GM12878 (cell line): ENCODE measurements around the gene ASMTL. TPM values are rescaled to one million over a fixed set of nuclear protein-coding genes. Genes with fewer than 3 reads are reported as not detected.

ENCODE experiments used
- ATAC-seq: fragments of 200-7000 bp; cut with Tn5 transposase; 3 replicates; pipeline ENCODE4 v1.9.1; 2020; ENCODE audit warnings: mild to moderate bottlenecking, moderate library complexity
- BruUV-seq: library from RNA; stranded (reverse); fragments of 400-500 nt; replicated peaks from 2 replicates; lab custom pipeline; 2021; lab: Mats Ljungman, UMichigan
- CTCF ChIA-PET: fragments of 300-600 bp; sonication (Branson Sonifier 250); formaldehyde crosslinking; extraction: SDS; loops from one replicate; lab custom pipeline; 2021; ENCODE audit warnings: inconsistent platforms; lab: Yijun Ruan, JAX
- POLR2A ChIA-PET: fragments of 350-600 bp; formaldehyde crosslinking; extraction: SDS; loops from one replicate; lab custom pipeline; 2021; ENCODE audit warnings: inconsistent platforms; lab: Charles Lee
- RAD21 ChIA-PET: fragments of 300-600 bp; sonication (Branson Sonifier 250); formaldehyde crosslinking; loops from one replicate; lab custom pipeline; 2023; ENCODE audit warnings: antibody characterized with exemption; ENCODE audit not compliant: unreplicated experiment; lab: Charles Lee
- SMC1A ChIA-PET: fragments of 300-600 bp; sonication (Branson Sonifier 250); formaldehyde crosslinking; loops from one replicate; lab custom pipeline; 2023; ENCODE audit not compliant: unreplicated experiment, uncharacterized antibody; lab: Charles Lee
- DNase-seq: peaks from one replicate; pipeline ENCODE4 v3.0.0-alpha.2; 2011; ENCODE audit warnings: low read depth, low spot score
- FAIRE-seq: peaks from 3 replicates; lab custom pipeline; 2011; peaks lifted over from hg19 to GRCh38; lab: Jason Lieb, UNC
- H2AFZ ChIP-seq: 2 replicates; pipeline ENCODE4 v1.6.0; 2011; ENCODE audit warnings: low read depth, low read length, control low read depth; ENCODE audit not compliant: control insufficient read depth
- H3K27ac ChIP-seq: 2 replicates; pipeline ENCODE4 v1.5.1; 2011; ENCODE audit warnings: control low read depth; ENCODE audit not compliant: control insufficient read depth, insufficient read depth
- H3K27me3 ChIP-seq, 2 experiments: replicated peaks in 1 of 2; 2 replicates each; pipeline versions ENCODE4 v1.6.0 to v1.6.1; 2011; ENCODE audit warnings: low read length in 1 of 2; ENCODE audit not compliant: control insufficient read depth in 2 of 2, insufficient read depth in 2 of 2
- H3K36me3 ChIP-seq, 2 experiments: 2 replicates each; pipeline ENCODE4 v1.5.1; 2011; ENCODE audit warnings: low read length in 1 of 2; ENCODE audit not compliant: control insufficient read depth in 2 of 2, insufficient read depth in 2 of 2
- H3K4me1 ChIP-seq: 2 replicates; pipeline ENCODE4 v1.6.1; 2011; ENCODE audit warnings: mild to moderate bottlenecking, low read length, moderate library complexity, mixed read lengths; ENCODE audit not compliant: control insufficient read depth, insufficient read depth
- H3K4me2 ChIP-seq: 2 replicates; pipeline ENCODE4 v1.6.0; 2011; ENCODE audit warnings: control low read depth; ENCODE audit not compliant: control insufficient read depth, insufficient read depth
- H3K4me3 ChIP-seq: fragments of 200-600 bp; sonication (generic); 2 replicates; pipeline ENCODE4 v1.5.1; 2016
- H3K79me2 ChIP-seq: 2 replicates; pipeline ENCODE4 v1.6.0; 2011; ENCODE audit warnings: low read length; ENCODE audit not compliant: control insufficient read depth, insufficient read depth
- H3K9ac ChIP-seq: 2 replicates; pipeline ENCODE4 v1.8.0; 2011; ENCODE audit warnings: low read length, control low read depth, mixed read lengths; ENCODE audit not compliant: control insufficient read depth, insufficient read depth
- H3K9me3 ChIP-seq: replicated peaks from 3 replicates; pipeline ENCODE4 v1.5.1; 2011; ENCODE audit warnings: mild to moderate bottlenecking, low read length; ENCODE audit not compliant: control insufficient read depth, insufficient read depth
- H4K20me1 ChIP-seq: 2 replicates; pipeline ENCODE4 v1.6.0; 2011; ENCODE audit not compliant: control insufficient read depth, insufficient read depth
- BHLHE40 ChIP-seq, 2 experiments: fragments of 450-650 bp in 1 of 2; IDR thresholded peaks; 2 replicates each; pipeline ENCODE4 v1.6.1; 2011 to 2017; ENCODE audit warnings: low read depth in 2 of 2, borderline replicate concordance in 1 of 2, improper control_type of control experiment in 1 of 2, low read length in 1 of 2, mild to moderate bottlenecking in 1 of 2
- HDGF ChIP-seq: fragments of 450-650 bp; IDR thresholded peaks from 2 replicates; pipeline ENCODE4 v1.6.1; 2016; ENCODE audit warnings: antibody characterized with exemption
- IRF4 ChIP-seq: IDR thresholded peaks from 2 replicates; pipeline ENCODE4 v1.6.1; 2011; ENCODE audit warnings: low read depth, low read length
- JUNB ChIP-seq: IDR thresholded peaks from 2 replicates; pipeline ENCODE4 v1.6.1; 2016; ENCODE audit warnings: antibody characterized with exemption, mild to moderate bottlenecking
- KAT2A ChIP-seq: conservative IDR thresholded peaks from 2 replicates; pipeline ENCODE4 v1.6.1; 2011; ENCODE audit warnings: low read depth, low read length; ENCODE audit not compliant: control insufficient read depth
- NBN ChIP-seq: fragments of 450-650 bp; IDR thresholded peaks from 2 replicates; pipeline ENCODE4 v1.6.1; 2016
- NR2C1 ChIP-seq: fragments of 450-650 bp; IDR thresholded peaks from 2 replicates; pipeline ENCODE4 v1.6.1; 2017; ENCODE audit warnings: antibody characterized with exemption, mild to moderate bottlenecking, moderate library complexity
- RELA ChIP-seq: fragments of 450-650 bp; IDR thresholded peaks from 2 replicates; pipeline ENCODE4 v1.8.0; 2014; ENCODE audit warnings: borderline replicate concordance; ENCODE audit not compliant: partially characterized antibody
- SMC3 ChIP-seq: IDR thresholded peaks from 2 replicates; pipeline ENCODE4 v1.6.1; 2011; ENCODE audit warnings: low read length, improper control_type of control experiment, borderline replicate concordance
- SREBF2 ChIP-seq: IDR thresholded peaks from 2 replicates; pipeline ENCODE4 v1.6.1; 2012; ENCODE audit warnings: mild to moderate bottlenecking, low read length
- ZNF217 ChIP-seq: fragments of 450-650 bp; IDR thresholded peaks from 2 replicates; pipeline ENCODE4 v1.6.1; 2017; ENCODE audit warnings: antibody characterized with exemption, mild to moderate bottlenecking
- ZZZ3 ChIP-seq: IDR thresholded peaks from 2 replicates; pipeline ENCODE4 v1.6.1; 2011; ENCODE audit warnings: low read depth; ENCODE audit not compliant: control insufficient read depth, insufficient read length
- WGBS: methylation state at CpG from one replicate; pipeline ENCODE4 v1.1.6; 2016; ENCODE audit warnings: low lambda C conversion rate; ENCODE audit not compliant: insufficient replicate concordance, insufficient coverage; ENCODE audit errors: missing lambda C conversion rate; 5-methylcytosine and 5-hydroxymethylcytosine counted together
- in situ Hi-C: fragments of 300-500 bp; cut with MboI; formaldehyde crosslinking; loops from 9 replicates; pipeline ENCODE4 v1.14.3; 2018; ENCODE audit warnings: mixed read lengths
- intact Hi-C: fragments of 100-400 bp; cut with micrococcal nuclease; formaldehyde crosslinking; loops from one replicate; pipeline ENCODE4 v1.14.2; 2022; ENCODE audit not compliant: unreplicated experiment
- polyA plus RNA-seq, 11 experiments: library from polyadenylated mRNA; depleted of rRNA in 4 of 11; unstranded in 6 of 11; stranded (reverse) in 5 of 11; fragments of >200 nt; fragmentation: Nextera tagmentation in 4 of 11; fragmentation: Illumina TruSeq in 1 of 11; extraction: Ambion mirVana in 4 of 11; extraction: Trizol in 1 of 11; gene quantifications; 1 replicate in 1 of 11; 2 replicates in 10 of 11; pipeline versions ENCODE4 v1.2.1 to v1.2.3, GENCODE V29; 2011 to 2016; ENCODE audit warnings: inconsistent platforms in 2 of 11, missing spikeins in 2 of 11, low read depth in 1 of 11
- total RNA-seq, 4 experiments: library from RNA; depleted of rRNA in 3 of 4; stranded (reverse); fragments of >200 nt in 3 of 4; fragmentation: Illumina TruSeq in 1 of 4; extraction: Trizol in 1 of 4; gene quantifications; 2 replicates each; pipeline versions ENCODE4 v1.2.1 to v1.2.3, GENCODE V29; 2013 to 2021
- TF ChIP-seq, protein P1 (sequence below): fragments of 450-650 bp; IDR thresholded peaks from 2 replicates; pipeline ENCODE4 v1.6.1; 2017; ENCODE audit warnings: borderline replicate concordance

ASMTL gene
- total and polyA plus RNA-seq, 10 of the 15 experiments (the other 5 are each of a cell fraction or from before 2014, with no cell fraction given), result 1.6 to 51.9 (median 32.1) TPM

DNA sequence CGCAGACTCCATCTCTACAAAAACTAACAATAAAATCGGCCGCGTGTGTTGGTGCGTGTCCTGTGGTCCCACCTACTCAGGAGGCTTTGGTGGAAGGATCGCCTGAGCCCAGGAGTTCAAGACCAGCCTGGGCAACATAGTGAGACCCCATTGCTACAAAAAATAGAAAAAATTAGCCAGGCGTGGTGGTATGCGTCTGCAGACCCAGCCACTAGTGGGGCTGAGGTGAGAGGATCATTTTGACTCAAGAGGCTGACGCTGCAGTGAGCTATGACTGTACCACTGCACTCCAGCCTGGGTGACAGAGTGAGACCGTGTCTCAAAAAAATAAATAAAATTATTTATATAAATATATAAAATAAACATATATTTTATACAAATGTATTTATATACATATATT, 22.3 kb downstream of the ASMTL start:
- H4K20me1 ChIP-seq, result no peaks in the 10 kb centered on the region
- peak; percentile 15; the same call in 2 of the 3 replicates for ATAC-seq
- H3K4me3 ChIP-seq, result no peak overlapping the region

GRCh38 chrX:1427756-1428155, 25.0 kb downstream of the ASMTL start:
- TF ChIP-seq NR2C1 (no peak), ZNF217 (no peak), NBN (no peak), BHLHE40 (IDR thresholded peaks at IDR 0.05; ENCODE audit: borderline replicate concordance in 1 of 2, low read depth in 2 of 2, low read length in 1 of 2) (no peak)
- no peak for DNase-seq
- no peak overlapping the region for H3K27ac ChIP-seq
- CTCF ChIA-PET, result no interaction called here
- H3K9me3 ChIP-seq, result peaks cover 11% of the 10 kb centered on the region; the same call in 2 of the 3 replicates
- RAD21 ChIA-PET, result no interaction called here
- H3K4me1 ChIP-seq, result no peaks in the 10 kb centered on the region
- H4K20me1 ChIP-seq, result no peaks in the 10 kb centered on the region
- no peak for ATAC-seq
- no peak overlapping the region for H2AFZ ChIP-seq
- H3K36me3 ChIP-seq, result peaks cover 18 to 20% of the 10 kb centered on the region in 2 experiments
- intact Hi-C loops, result no loop called here
- H3K27me3 ChIP-seq, result no peaks in the 10 kb centered on the region
- SMC1A ChIA-PET, result no interaction called here
- H3K79me2 ChIP-seq, result no peaks in the 10 kb centered on the region
- no peak for FAIRE-seq
- H3K9ac ChIP-seq, result no peak overlapping the region
- POLR2A ChIA-PET, result no interaction called here
- TSS peak; percentile 61 for BruUV-seq
- H3K4me2 ChIP-seq, result no peak overlapping the region
- in situ Hi-C loops, result no loop called here
- H3K4me3 ChIP-seq, result no peak overlapping the region
- 96% methylated on average over 32 of the region's 32 CpGs for WGBS

More for the DNA sequence above, 22.3 kb downstream of the ASMTL start:
- intact Hi-C loops, result no loop called here
- BruUV-seq, result no TSS peak
- WGBS, result 64% methylated on average over 10 of the region's 10 CpGs
- TF ChIP-seq JUNB (peak; percentile 24; the same call in 1 of the 2 replicates), HDGF (no peak), KAT2A (no peak), SREBF2 (no peak), ZZZ3 (no peak), SMC3 (no peak), IRF4 (no peak), RELA (no peak)
- TF ChIP-seq, protein P1, sequence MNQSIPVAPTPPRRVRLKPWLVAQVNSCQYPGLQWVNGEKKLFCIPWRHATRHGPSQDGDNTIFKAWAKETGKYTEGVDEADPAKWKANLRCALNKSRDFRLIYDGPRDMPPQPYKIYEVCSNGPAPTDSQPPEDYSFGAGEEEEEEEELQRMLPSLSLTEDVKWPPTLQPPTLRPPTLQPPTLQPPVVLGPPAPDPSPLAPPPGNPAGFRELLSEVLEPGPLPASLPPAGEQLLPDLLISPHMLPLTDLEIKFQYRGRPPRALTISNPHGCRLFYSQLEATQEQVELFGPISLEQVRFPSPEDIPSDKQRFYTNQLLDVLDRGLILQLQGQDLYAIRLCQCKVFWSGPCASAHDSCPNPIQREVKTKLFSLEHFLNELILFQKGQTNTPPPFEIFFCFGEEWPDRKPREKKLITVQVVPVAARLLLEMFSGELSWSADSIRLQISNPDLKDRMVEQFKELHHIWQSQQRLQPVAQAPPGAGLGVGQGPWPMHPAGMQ, result no peak
- Histone ChIP-seq H3K27me3 (no peaks in the 10 kb centered on the region), H3K36me3 (peaks cover 10 to 23% of the 10 kb centered on the region in 2 experiments), H3K9me3 (peaks cover under 1% of the 10 kb centered on the region; the same call in 1 of the 3 replicates), H2AFZ (no peak overlapping the region), H3K79me2 (no peaks in the 10 kb centered on the region), H3K9ac (no peak overlapping the region), H3K4me1 (no peaks in the 10 kb centered on the region), H3K27ac (no peak overlapping the region), H3K4me2 (no peak overlapping the region)
- FAIRE-seq, result no peak
- in situ Hi-C loops, result no loop called here
- ChIA-PET RAD21 (no interaction called here), CTCF (no interaction called here), POLR2A (no interaction called here), SMC1A (no interaction called here)
- no peak for DNase-seq
